ENCODE measurements around the gene LRP2BP. TPM values are rescaled to one million over a fixed set of nuclear protein-coding genes. Genes with fewer than 3 reads are reported as not detected.

LRP2BP gene
- total and polyA plus RNA-seq, 2 of the 13 experiments (the other 11 are each of a cell fraction or from before 2014, with no cell fraction given) = 0.22 to 0.29 TPM

DNA sequence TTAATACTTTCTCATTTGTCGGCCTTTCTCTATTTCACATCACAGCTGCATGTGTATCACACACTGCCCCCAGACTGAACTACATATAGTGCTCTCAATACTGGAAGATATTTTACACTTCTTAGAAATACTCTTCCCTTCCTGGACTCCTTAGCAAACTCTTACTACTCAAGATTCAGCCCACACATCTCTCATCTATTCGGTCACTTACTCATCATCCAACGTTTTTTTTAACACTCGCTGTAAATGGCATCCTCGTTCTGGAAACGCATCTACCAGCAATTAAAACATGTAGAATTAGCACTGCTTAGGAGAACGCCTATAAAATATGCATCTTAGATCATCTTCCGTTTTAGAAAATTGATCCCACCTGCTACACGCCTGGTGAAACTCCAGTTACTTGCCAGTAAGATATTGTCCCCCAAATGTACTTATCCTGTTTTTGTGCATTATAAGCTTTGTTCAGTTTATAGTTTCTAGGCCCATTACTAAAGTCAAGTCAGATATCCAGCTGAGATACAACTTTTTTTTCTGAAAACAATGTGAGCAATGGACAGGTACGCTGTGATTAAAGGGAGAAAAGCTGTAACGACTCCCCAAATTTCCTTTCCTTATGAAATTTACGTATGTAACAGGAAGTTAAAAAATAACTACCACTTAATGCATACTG lies 1.0 kb downstream of the LRP2BP start (continued):
- TF ChIP-seq, protein P1, sequence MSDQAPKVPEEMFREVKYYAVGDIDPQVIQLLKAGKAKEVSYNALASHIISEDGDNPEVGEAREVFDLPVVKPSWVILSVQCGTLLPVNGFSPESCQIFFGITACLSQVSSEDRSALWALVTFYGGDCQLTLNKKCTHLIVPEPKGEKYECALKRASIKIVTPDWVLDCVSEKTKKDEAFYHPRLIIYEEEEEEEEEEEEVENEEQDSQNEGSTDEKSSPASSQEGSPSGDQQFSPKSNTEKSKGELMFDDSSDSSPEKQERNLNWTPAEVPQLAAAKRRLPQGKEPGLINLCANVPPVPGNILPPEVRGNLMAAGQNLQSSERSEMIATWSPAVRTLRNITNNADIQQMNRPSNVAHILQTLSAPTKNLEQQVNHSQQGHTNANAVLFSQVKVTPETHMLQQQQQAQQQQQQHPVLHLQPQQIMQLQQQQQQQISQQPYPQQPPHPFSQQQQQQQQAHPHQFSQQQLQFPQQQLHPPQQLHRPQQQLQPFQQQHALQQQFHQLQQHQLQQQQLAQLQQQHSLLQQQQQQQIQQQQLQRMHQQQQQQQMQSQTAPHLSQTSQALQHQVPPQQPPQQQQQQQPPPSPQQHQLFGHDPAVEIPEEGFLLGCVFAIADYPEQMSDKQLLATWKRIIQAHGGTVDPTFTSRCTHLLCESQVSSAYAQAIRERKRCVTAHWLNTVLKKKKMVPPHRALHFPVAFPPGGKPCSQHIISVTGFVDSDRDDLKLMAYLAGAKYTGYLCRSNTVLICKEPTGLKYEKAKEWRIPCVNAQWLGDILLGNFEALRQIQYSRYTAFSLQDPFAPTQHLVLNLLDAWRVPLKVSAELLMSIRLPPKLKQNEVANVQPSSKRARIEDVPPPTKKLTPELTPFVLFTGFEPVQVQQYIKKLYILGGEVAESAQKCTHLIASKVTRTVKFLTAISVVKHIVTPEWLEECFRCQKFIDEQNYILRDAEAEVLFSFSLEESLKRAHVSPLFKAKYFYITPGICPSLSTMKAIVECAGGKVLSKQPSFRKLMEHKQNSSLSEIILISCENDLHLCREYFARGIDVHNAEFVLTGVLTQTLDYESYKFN (CRISPR knock-in tag; conservative IDR thresholded peaks at IDR 0.05) = no peak
- TF ChIP-seq ZKSCAN1 (IDR thresholded peaks at IDR 0.05; ENCODE audit: low read length) = no peak
- no peak for TF ChIP-seq NR0B2 (CRISPR knock-in tag; IDR thresholded peaks at IDR 0.05)
- TF ChIP-seq ZNF260 (CRISPR knock-in tag; IDR thresholded peaks at IDR 0.05; ENCODE audit: borderline replicate concordance, low read depth) = no peak
- no peak for TF ChIP-seq ZNF776 (CRISPR knock-in tag; IDR thresholded peaks at IDR 0.05)

- Histone ChIP-seq H3K4me1 (ENCODE audit: insufficient read depth, low read length) (peaks cover 19% of the 10 kb centered on the region), H3K4me3 (replicated peaks in 1 of 3; ENCODE audit: insufficient read depth in 1 of 3, low read depth in 2 of 3, low read length in 3 of 3) (no peak overlapping the region), H3K4me2 (ENCODE audit: low read depth, low read length) (no peak overlapping the region), H3K27me3 (ENCODE audit: control insufficient read depth in 1 of 2, insufficient read depth in 2 of 2, low read length in 2 of 2) (no peaks in the 10 kb centered on the region), H2AFZ (ENCODE audit: low read length) (no peak overlapping the region), H3K9ac (ENCODE audit: insufficient read depth, low read depth, low read length) (no peak overlapping the region), H3K36me3 (replicated peaks in 1 of 2; ENCODE audit: control insufficient read depth in 1 of 2, insufficient read depth in 2 of 2, low read length in 2 of 2) (no peaks in the 10 kb centered on the region), H3K27ac (ENCODE audit: extremely low read length, insufficient read depth, low read length) (no peak overlapping the region), H3K9me3 (ENCODE audit: low read length) (no peaks in the 10 kb centered on the region), H3K79me2 (ENCODE audit: insufficient read depth, low read length) (peaks cover 2% of the 10 kb centered on the region), H4K20me1 (ENCODE audit: insufficient read depth, low read length) (no peaks in the 10 kb centered on the region)
- BruUV-seq (replicated peaks) = no TSS peak
- POLR2A ChIA-PET = no interaction called here
- DNase-seq (ENCODE audit: low spot score) (no peak), ATAC-seq (no peak), FAIRE-seq (no peak)
- in situ Hi-C loops (cut with HindIII; ENCODE audit: extremely low pct_ligation_motif_present, low pct_unique_long_range_greater_than_20kb) = no loop called here
- 94% methylated on average over 1 of the region's 1 CpG for WGBS (ENCODE audit: low lambda C conversion rate)
- CTCF ChIA-PET (ENCODE audit: low intra/inter-chr PET ratio, low total read pairs) = no interaction called here
- intact Hi-C loops (cut with micrococcal nuclease; ENCODE audit: unreplicated experiment) = no loop called here
- TF ChIP-seq MTA3 (CRISPR knock-in tag; IDR thresholded peaks at IDR 0.05) (no peak), EHMT2 (IDR thresholded peaks at IDR 0.05; ENCODE audit: borderline replicate concordance, low read depth, low read length) (no peak), KDM6A (CRISPR knock-in tag; IDR thresholded peaks at IDR 0.05; ENCODE audit: low read depth) (no peak), ZNF280D (CRISPR knock-in tag; IDR thresholded peaks at IDR 0.05) (no peak), ZNF792 (CRISPR knock-in tag; IDR thresholded peaks at IDR 0.05) (no peak), ZFP1 (CRISPR knock-in tag; IDR thresholded peaks at IDR 0.05) (no peak), MTA1 (CRISPR knock-in tag; IDR thresholded peaks at IDR 0.05; ENCODE audit: borderline replicate concordance) (no peak), RBM22 (optimal IDR thresholded peaks at IDR 0.05; ENCODE audit: low read length) (no peak), HNRNPUL1 (IDR thresholded peaks at IDR 0.05; ENCODE audit: low read depth, low read length) (no peak), ZNF253 (CRISPR knock-in tag; IDR thresholded peaks at IDR 0.05; ENCODE audit: borderline replicate concordance) (no peak), RAD21 (CRISPR knock-in tag; IDR thresholded peaks at IDR 0.05) (no peak), GTF2F1 (IDR thresholded peaks at IDR 0.05; ENCODE audit: low read length) (no peak), ZNF672 (CRISPR knock-in tag; IDR thresholded peaks at IDR 0.05) (no peak)
These were observed 3.6 kb downstream of the LRP2BP start for GRCh38 chr4:185392156-185392555.

Data from HepG2 (cell line).